GM21825 (cell line): ENCODE results near the gene PTPRG.
"Not testable (repeated sequence)": the region's sequence is repeated elsewhere in the genome, so short reads cannot be mapped to it uniquely, and the experiment has no call there.

Source experiments
- ATAC-seq: cut with Tn5 transposase; IDR thresholded peaks from one replicate; pipeline ENCODE4 v1.9.1; 2021; ENCODE audit warnings: mild to moderate bottlenecking, moderate library complexity; ENCODE audit not compliant: unreplicated experiment

Gene PTPRG

DNA sequence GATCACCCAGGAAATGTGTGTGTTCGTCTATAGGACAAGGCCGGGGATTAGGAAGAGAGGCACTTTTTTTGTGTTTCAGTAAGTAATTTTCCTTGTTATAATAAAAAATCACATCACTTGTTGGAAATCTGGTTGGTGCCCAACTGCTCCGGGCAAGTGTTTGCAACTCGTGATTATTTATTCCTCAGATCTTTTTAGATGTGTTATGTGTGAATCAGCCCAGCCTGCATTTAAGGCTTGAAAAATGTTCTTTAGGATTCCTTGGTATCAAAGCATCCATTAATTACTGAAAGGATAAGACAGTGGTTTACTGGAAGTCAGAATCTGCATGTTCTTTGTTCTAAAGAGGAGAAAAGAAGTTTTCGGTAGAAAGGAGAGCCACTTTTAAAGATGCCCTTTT, 466.4 kb downstream of the PTPRG start:
- no peak for ATAC-seq

DNA sequence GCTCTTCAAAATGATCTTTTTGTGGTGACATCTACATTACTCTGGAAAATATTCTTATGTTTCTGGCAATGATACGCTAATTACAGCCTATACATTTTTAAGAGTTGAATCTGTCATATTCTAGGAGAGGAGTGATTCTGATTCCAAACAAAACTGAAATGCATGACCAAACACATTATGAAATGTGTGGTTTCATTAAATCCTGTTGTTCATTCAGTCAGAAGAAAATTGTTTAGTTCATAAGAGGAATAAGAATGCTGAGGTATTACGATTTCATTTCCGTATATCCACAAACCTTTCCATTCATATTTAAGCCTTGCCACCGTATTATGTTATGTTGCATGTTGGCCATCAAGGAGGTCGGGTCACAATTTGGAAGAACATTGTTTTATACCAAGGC, 466.9 kb downstream of the PTPRG start:
- no peak for ATAC-seq

DNA sequence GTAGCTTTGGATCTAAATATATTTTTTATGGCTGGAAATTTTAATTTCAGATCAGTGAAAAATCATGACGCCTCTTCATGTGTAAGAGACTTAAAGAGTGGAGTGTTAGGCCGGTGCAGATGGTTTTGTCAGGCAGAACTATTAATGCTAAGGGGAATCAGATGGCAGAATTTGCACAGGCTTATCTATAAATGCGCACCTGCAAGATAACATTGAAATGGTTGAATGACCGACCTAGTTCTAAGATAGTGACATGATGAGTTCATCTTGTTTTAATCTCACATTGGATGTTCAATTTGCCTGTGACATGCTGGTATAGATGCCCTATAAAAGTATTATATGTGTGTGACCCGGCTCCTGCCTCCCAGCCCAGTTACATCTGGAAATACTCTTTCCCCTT, 471.4 kb downstream of the PTPRG start:
- no peak for ATAC-seq

DNA sequence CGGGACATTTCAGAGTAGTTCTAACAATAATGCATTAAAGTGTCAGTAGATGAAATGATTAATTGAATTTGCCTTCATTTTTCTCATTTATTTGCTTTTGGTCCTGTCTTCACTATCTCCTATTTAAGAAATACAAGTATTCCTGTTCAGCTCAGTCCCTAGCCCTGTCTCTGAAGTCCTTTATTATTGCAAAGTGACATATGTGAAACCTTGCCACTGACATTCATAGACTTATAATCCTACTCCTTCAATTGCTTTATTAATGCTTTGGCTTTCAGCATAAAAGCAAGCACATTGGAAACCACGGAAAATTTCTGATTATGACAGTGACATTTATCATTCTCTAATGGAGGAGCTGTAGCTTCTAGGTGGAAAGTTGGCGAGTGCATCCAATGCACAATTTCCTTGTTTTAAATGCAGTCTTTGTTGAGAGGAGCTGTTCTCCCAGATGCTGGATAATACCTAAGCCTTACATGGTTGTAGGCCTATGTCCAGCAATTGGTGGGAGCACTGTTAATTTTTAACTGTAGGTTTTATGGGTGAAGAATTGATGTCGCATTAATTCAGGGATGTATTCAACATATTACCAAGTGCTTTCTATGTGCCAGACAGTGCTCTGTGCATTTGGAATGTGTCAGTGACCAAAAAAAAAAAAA, 474.2 kb downstream of the PTPRG start:
- no peak for ATAC-seq

DNA sequence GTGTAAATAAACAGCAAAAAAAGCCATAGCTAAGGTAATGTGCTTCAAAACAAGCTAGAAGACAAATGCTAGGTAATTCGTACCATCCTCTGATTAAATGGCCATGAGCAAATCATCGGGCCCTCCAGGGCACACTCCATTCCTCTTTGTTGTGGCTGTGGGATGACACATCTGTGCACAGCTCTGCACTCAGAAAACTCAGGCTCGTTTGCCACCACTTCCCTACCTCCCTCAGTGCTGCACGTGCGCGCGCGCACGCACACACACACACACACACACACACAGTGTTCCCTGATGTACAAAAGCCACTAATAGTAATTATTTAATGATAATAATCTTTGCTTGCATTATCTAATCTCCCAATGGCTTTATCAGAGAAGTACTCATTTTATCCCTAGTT, 475.4 kb downstream of the PTPRG start:
- no peak for ATAC-seq

DNA sequence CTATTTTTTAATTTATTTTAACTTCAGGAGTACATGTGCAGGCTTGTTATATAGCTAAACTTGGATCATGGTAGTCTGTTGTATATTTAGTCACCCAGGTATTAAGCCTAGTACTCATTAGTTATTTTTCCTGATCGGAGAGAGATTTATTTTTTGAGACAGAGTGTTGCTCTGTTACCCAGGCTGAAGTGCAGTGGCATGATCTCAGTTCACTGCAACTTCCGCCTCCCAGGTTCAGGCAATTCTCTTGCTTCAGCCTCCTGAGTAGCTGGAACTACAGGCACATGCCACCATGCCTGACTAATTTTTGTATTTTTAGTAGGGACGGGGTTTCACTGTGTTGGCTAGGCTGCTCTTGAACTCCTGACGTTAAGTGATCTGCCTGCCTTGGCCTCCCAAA, 477.4 kb downstream of the PTPRG start:
- ATAC-seq = not testable (repeated sequence)

DNA sequence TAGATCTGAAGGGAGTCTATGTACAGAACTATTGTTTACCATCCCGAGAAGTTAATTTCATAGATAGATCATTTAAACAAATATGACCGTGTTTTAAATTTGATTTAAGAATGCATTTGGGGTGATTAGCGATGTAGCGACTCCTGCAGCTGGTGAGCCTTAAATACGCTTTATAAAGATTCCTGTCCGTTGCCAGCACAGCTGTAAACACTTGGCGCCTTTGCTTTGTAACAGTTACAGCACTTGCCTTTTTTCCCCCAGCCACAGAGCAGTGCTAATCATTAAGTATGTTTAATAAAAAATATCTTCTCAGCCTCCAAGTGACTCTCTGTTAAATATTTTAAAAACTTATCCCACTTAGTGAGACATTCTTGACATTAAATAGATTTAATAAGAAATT, 478.2 kb downstream of the PTPRG start:
- ATAC-seq = no peak

DNA sequence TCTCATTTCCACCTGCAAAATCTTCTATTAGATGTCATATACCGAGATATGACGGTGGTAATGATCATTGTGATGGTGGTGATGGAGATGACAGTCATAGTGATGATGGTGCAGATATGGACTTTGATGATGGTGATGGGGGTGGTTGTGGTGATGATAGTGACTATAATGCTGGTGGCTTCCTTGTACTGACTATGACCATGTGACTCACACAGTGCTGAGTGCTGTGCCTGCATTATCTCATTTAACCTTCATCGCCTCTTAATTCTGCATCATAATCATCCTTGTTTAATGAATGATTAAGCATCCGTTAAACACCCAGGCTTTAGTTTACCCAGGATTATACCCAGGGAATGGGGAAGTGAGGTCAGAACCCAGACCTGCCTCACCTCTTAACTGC, 480.3 kb downstream of the PTPRG start:
- ATAC-seq = no peak

DNA sequence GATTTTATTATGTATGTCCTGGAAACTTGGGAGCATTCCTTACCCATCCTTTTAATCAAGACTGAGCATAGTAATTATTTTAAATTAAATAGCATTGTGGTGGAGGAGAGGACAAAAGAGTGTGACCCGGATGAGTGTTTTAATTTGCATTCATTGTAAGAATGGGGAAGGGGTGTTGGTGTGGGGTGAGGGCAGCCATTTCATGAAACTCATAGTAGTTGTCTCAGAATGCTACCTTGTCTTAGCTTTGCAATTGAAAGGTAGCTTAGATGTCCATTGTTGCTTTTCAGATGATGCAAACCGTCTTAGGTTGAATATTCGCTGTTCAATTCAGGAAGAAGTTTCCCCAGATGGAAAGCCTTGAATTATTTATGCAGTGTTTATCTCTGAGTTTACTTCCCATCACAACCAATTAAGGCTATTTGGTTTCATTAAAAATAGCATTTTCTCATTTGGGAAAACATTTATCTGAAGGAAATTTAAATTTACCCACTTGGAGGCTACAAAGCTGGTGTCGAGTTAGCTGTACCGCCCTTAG, 483.6 kb downstream of the PTPRG start:
- no peak for ATAC-seq

DNA sequence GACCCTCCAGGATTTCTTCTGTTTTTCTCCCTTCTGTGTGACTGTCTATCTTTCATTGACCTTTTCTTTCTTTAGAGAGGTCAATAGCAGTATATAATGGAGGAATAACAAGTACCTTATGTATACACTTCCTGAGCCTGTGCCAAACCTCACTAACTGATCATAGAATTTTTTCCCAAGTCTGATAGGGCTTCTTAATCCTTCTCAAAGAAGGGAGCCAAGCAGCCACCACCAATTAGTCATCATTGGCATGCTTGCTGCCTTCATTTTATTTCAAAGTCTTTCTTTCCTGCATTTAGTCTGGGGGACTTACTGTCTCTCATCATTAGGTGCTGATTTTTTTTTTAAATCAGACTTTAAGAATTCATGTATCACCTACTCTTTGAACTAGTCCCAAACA, 485.0 kb downstream of the PTPRG start:
- ATAC-seq = no peak

DNA sequence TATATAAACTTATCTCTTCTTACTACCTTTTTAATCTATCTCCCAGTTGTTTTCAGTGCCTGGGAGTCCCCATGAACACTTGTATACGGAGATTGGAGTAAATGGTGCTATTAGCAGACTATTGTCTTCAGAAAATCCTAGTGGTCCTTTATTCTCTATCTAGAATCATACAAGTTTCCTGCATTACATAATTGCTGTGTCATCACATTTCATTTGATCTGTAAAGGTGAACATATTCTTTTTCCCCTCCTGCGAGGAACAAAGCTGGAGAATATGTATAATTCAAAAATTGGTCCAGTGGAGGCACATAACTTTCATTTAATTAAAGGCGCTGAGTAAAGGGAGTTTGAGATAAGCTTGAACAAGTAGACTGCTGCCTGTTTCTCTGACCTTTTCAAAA, 487.2 kb downstream of the PTPRG start:
- ATAC-seq = no peak

DNA sequence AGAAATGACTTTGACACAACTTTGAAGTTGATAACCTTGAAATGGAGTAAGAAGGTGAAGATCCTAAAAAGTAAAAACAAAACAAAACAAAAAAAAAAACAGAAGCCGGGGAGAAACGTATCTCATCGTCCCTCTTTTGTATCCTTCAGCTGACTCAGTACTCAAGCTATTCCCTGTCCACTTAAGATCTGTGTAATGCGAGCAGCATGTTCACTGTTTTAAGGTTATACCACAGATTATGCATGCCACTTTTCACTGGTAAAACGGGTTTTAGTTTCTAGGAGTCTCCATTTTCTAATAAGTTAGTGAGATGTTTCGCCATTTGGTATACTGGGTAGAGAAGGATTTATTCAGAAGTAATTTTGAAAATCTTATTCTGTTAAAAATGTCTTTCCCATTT, 487.7 kb downstream of the PTPRG start:
- no peak for ATAC-seq

DNA sequence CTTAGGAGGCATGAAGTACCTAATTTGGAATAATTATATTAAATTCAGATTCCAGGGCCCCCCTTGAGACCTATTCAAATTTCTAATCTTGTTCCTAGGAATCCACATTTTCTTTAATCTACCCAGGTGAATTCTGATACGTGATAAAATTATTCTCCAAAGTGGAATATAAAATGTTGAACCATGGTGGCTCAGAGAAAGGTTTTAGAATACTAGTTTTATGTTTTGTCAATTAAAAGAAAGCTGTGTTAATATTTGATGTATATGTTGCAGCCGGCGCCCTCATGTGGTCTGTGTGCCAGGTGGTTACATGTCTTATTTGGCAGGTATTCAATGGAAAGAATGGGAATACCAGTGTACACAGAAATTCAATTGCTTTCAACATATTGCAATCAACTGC, 490.1 kb downstream of the PTPRG start:
- no peak for ATAC-seq

DNA sequence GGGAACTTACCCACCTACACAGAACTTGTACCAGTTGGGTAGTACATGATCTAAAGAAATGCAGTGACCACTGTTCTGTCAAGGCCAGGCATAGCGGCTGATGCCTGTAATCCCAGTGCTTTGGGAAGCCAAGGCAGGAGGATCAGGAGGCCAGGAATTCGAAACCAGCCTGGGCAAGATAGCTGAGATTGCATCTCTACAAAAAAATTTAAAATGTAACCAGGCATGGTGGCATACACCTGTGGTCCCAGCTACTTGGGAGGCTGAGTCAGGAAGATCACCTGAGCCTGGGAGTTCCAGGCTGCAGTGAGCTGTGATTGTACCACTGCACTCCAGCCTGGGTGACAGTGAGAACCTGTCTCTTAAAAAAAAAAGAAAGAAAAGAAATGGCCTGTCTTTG, 491.0 kb downstream of the PTPRG start:
- ATAC-seq = no peak

DNA sequence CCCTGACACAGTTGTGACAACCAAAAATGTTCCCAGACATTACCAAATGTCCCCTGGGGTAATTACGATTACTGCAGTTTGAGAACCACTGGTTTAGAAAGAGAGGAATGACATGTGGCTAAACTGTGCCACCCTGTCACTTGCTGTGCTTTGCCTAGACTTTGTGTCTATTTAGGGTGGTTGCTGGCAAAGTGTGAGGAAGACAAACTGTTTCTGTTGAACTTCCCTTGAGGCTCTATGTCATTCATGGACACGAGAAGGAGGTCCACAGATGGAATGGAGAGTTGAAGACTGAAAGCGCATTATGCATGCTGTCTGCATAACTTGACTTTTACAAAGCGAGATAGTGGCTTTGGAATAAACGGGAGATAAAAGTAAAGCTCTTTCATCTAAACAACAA, 495.3 kb downstream of the PTPRG start:
- ATAC-seq = no peak

DNA sequence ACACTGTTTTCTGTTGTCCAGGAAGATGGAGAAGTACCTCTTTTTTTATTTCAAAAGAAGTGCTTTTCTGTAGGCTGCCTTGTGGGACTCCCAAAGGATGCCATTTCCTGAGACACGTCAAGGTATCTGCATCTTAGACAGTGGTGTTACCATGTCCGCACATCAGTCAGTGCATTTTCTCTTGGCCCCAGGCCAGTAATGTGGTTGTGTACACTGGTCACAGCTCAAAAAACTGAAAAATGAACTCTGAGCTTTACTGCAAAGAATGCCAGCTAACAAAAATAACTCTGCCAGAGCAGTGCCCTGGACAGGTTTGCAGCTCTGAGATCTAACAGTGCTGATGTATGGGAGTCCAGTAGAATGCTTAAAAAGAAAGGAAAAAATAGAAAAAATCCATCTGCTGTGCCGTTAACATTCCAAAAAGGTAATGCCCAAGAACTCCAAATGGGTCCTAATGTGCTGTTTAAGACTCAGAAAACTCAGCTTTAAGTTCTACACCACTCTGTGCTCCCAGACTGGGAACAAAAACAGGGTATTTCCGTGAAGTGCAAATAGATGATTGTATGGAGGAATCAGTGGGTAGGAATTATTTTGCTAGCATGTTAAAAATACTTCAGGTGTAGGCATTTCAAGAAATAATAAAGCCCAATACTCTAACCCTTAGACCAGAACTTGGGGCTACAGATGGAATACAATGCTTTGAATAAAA, 496.1 kb downstream of the PTPRG start:
- no peak for ATAC-seq

DNA sequence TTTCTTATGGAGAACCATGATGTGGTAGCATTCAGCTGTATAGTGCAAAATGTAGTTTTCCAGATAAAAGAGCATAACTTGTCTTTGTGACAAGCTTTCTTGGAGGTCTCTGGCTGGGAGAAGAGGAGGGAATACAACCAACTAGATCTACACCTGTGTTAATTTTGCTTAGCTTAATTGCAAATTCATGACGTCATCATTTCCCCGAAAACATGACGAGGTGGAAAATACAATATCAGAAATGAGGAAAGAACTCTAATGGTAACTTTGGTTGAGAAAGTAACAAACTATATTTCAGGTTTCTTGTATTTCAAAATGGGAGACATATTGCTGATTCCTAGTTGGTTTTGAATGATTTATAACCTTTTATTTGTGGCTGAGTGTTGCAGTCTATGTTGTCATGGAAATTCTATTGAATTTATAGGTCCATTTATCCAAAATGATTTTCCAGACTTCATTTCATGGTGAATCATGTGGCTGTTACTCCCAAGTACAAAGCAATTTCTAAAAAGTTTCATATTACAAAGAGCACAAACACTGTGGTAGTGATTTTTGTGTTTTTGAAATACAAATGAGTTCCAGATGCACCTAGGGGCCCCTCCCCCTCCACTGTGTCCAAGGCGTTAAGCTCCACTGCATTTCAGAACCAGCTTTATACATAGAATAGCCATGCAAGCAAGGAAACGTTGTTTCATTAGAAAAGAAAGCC, 504.8 kb downstream of the PTPRG start:
- ATAC-seq = no peak

DNA sequence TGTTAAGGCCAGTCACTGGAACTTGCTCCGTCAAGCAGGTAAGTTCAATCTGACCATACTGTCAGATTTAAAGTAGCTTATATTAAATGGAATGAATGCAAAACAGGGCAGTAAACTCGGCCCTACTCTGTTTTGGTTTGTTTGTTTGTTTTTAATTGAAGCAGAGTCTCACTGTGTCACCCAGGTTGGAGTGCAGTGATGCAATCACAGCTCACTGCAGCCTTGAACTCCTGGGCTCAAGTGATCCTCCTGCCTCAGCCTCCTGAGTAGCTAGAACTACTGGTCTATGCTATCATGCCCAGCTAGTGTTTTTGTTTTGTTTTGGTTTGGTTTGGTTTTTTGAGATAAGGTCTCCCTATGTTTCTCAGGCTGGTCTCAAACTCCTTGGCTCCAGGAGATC, 507.0 kb downstream of the PTPRG start:
- ATAC-seq = no peak

DNA sequence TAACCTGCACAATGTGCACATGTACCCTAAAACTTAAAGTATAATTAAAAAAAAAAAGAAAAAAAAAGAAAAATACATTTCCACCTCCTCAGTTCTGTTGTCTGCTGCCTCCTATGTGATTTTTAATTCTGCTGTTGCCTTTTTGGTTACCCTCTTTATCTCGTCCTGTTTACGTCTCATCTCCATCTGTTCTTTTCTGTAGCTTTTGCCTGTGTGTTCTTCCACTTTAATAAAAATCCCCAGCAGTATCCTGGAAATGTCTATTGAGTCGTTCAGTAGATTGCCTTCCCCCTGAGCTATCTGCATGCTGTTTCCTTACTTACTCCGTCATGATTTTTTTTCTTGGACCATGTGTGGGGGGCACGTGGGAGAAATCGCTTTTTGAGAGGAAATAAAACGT, 509.5 kb downstream of the PTPRG start:
- ATAC-seq = no peak

DNA sequence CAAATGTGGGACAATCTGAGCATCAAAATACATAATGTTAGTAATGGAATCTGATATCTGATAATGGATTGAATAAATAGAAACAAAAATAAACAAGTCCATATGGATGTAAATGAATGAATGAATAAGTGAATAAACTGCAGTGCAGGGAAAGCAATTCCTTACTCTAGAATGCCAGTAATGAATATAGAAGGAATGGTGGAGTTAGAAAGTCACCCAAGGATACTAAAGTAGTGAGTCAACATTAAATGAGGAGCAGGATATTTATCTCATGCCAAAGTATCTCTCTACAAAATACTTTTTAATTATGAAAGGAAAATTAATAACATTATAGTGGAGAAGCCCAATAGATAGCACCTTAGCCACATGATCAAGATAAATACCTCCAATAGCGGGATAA, 511.7 kb downstream of the PTPRG start:
- ATAC-seq = no peak

DNA sequence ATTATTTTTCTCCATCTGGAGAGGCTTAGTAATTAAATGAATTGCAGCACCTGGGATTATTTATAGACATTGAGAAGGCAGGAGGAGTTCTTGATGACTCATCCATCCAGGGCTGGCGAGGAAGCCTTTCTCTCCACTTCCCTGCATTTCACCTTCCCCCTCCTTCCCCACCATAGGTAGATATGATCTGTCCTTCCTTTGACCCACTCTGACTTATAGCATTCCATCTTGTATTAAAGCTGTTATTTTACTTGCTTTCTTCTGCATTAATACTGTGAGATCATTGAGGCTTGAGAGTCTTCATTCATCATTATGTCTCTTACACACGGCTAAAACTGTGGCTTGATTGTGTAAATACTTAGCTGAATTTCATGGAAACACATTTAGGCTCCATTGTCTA, 523.2 kb downstream of the PTPRG start:
- no peak for ATAC-seq

DNA sequence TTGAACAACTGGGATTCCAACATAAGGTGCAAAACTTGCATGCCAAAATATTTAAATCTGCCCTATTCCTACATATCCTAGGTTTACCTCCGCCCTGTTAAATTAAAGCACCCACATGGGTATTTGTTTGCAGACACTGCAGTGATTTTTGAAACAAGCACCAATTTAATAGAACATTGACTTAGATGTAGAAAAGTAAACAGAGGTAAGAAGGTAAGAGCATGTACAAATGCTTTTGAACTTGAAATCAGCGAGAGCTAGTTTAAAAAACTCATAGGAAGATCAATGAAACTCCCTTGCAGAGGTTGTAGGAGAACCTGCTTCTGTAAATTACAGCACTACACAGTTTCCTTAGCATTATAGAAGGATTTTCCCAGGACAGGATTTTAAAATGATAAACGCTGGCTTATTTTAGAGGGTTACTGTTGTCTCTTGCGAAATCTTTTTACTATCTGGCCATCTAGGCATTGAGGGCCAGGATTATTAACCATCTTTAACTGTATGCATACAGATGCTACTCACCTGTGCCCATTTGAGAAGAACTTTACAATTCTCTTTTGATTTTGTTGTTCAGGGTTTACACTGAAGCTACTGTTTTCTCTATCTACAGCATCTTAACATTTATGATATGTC, 527.2 kb downstream of the PTPRG start:
- no peak for ATAC-seq
